GM12878 (cell line): ENCODE results near the gene CYP2A7. TPM values are rescaled to one million over a fixed set of nuclear protein-coding genes. Genes with fewer than 3 reads are reported as not detected.

ENCODE experiments used
- ATAC-seq: fragments of 200-7000 bp; cut with Tn5 transposase; 3 replicates; pipeline ENCODE4 v1.9.1; 2020; ENCODE audit warnings: mild to moderate bottlenecking, moderate library complexity
- BruUV-seq: library from RNA; stranded (reverse); fragments of 400-500 nt; replicated peaks from 2 replicates; lab custom pipeline; 2021; lab: Mats Ljungman, UMichigan
- CTCF ChIA-PET: fragments of 300-600 bp; sonication (Branson Sonifier 250); formaldehyde crosslinking; extraction: SDS; loops from one replicate; lab custom pipeline; 2021; ENCODE audit warnings: inconsistent platforms; lab: Yijun Ruan, JAX
- POLR2A ChIA-PET: fragments of 350-600 bp; formaldehyde crosslinking; extraction: SDS; loops from one replicate; lab custom pipeline; 2021; ENCODE audit warnings: inconsistent platforms; lab: Charles Lee
- RAD21 ChIA-PET: fragments of 300-600 bp; sonication (Branson Sonifier 250); formaldehyde crosslinking; loops from one replicate; lab custom pipeline; 2023; ENCODE audit warnings: antibody characterized with exemption; ENCODE audit not compliant: unreplicated experiment; lab: Charles Lee
- SMC1A ChIA-PET: fragments of 300-600 bp; sonication (Branson Sonifier 250); formaldehyde crosslinking; loops from one replicate; lab custom pipeline; 2023; ENCODE audit not compliant: unreplicated experiment, uncharacterized antibody; lab: Charles Lee
- DNase-seq: peaks from one replicate; pipeline ENCODE4 v3.0.0-alpha.2; 2011; ENCODE audit warnings: low read depth, low spot score
- FAIRE-seq: peaks from 3 replicates; lab custom pipeline; 2011; peaks lifted over from hg19 to GRCh38; lab: Jason Lieb, UNC
- H2AFZ ChIP-seq: 2 replicates; pipeline ENCODE4 v1.6.0; 2011; ENCODE audit warnings: low read depth, low read length, control low read depth; ENCODE audit not compliant: control insufficient read depth
- H3K27ac ChIP-seq: 2 replicates; pipeline ENCODE4 v1.5.1; 2011; ENCODE audit warnings: control low read depth; ENCODE audit not compliant: control insufficient read depth, insufficient read depth
- H3K27me3 ChIP-seq, 2 experiments: replicated peaks in 1 of 2; 2 replicates each; pipeline versions ENCODE4 v1.6.0 to v1.6.1; 2011; ENCODE audit warnings: low read length in 1 of 2; ENCODE audit not compliant: control insufficient read depth in 2 of 2, insufficient read depth in 2 of 2
- H3K36me3 ChIP-seq, 2 experiments: 2 replicates each; pipeline ENCODE4 v1.5.1; 2011; ENCODE audit warnings: low read length in 1 of 2; ENCODE audit not compliant: control insufficient read depth in 2 of 2, insufficient read depth in 2 of 2
- H3K4me1 ChIP-seq: 2 replicates; pipeline ENCODE4 v1.6.1; 2011; ENCODE audit warnings: mild to moderate bottlenecking, low read length, moderate library complexity, mixed read lengths; ENCODE audit not compliant: control insufficient read depth, insufficient read depth
- H3K4me2 ChIP-seq: 2 replicates; pipeline ENCODE4 v1.6.0; 2011; ENCODE audit warnings: control low read depth; ENCODE audit not compliant: control insufficient read depth, insufficient read depth
- H3K4me3 ChIP-seq: fragments of 200-600 bp; sonication (generic); 2 replicates; pipeline ENCODE4 v1.5.1; 2016
- H3K79me2 ChIP-seq: 2 replicates; pipeline ENCODE4 v1.6.0; 2011; ENCODE audit warnings: low read length; ENCODE audit not compliant: control insufficient read depth, insufficient read depth
- H3K9ac ChIP-seq: 2 replicates; pipeline ENCODE4 v1.8.0; 2011; ENCODE audit warnings: low read length, control low read depth, mixed read lengths; ENCODE audit not compliant: control insufficient read depth, insufficient read depth
- H3K9me3 ChIP-seq: replicated peaks from 3 replicates; pipeline ENCODE4 v1.5.1; 2011; ENCODE audit warnings: mild to moderate bottlenecking, low read length; ENCODE audit not compliant: control insufficient read depth, insufficient read depth
- H4K20me1 ChIP-seq: 2 replicates; pipeline ENCODE4 v1.6.0; 2011; ENCODE audit not compliant: control insufficient read depth, insufficient read depth
- CHD1 ChIP-seq: IDR thresholded peaks from 2 replicates; pipeline ENCODE4 v1.6.1; 2012; ENCODE audit warnings: low read depth, low read length, improper control_type of control experiment
- GABPA ChIP-seq: IDR thresholded peaks from 2 replicates; pipeline ENCODE4 v1.6.1; 2014; ENCODE audit warnings: antibody characterized with exemption, low read depth, mild to moderate bottlenecking, inconsistent platforms
- HDAC6 ChIP-seq: fragments of 200-600 bp; sonication (generic); IDR thresholded peaks from one replicate; pipeline ENCODE4 v1.8.0; 2017; ENCODE audit warnings: antibody characterized with exemption; ENCODE audit not compliant: unreplicated experiment
- PAX5 ChIP-seq: IDR thresholded peaks from 2 replicates; pipeline ENCODE4 v1.6.1; 2011; ENCODE audit warnings: low read depth, low read length, borderline replicate concordance
- RAD51 ChIP-seq: fragments of 450-650 bp; IDR thresholded peaks from 2 replicates; pipeline ENCODE4 v1.6.1; 2016; ENCODE audit warnings: moderate library complexity, mild to moderate bottlenecking, inconsistent platforms
- SP1 ChIP-seq: IDR thresholded peaks from one replicate; pipeline ENCODE4 v1.6.1; 2011; ENCODE audit warnings: low read depth, low read length
- SREBF1 ChIP-seq: IDR thresholded peaks from 2 replicates; pipeline ENCODE4 v1.6.1; 2012; ENCODE audit warnings: mild to moderate bottlenecking, low read length
- ZBED1 ChIP-seq: IDR thresholded peaks from 2 replicates; pipeline ENCODE4 v1.6.1; 2016; ENCODE audit warnings: borderline replicate concordance
- WGBS: methylation state at CpG from one replicate; pipeline ENCODE4 v1.1.6; 2016; ENCODE audit warnings: low lambda C conversion rate; ENCODE audit not compliant: insufficient replicate concordance, insufficient coverage; ENCODE audit errors: missing lambda C conversion rate; 5-methylcytosine and 5-hydroxymethylcytosine counted together
- in situ Hi-C: fragments of 300-500 bp; cut with MboI; formaldehyde crosslinking; loops from 9 replicates; pipeline ENCODE4 v1.14.3; 2018; ENCODE audit warnings: mixed read lengths
- intact Hi-C: fragments of 100-400 bp; cut with micrococcal nuclease; formaldehyde crosslinking; loops from one replicate; pipeline ENCODE4 v1.14.2; 2022; ENCODE audit not compliant: unreplicated experiment
- polyA plus RNA-seq, 11 experiments: library from polyadenylated mRNA; depleted of rRNA in 4 of 11; unstranded in 6 of 11; stranded (reverse) in 5 of 11; fragments of >200 nt; fragmentation: Nextera tagmentation in 4 of 11; fragmentation: Illumina TruSeq in 1 of 11; extraction: Ambion mirVana in 4 of 11; extraction: Trizol in 1 of 11; gene quantifications; 1 replicate in 1 of 11; 2 replicates in 10 of 11; pipeline versions ENCODE4 v1.2.1 to v1.2.3, GENCODE V29; 2011 to 2016; ENCODE audit warnings: inconsistent platforms in 2 of 11, missing spikeins in 2 of 11, low read depth in 1 of 11
- total RNA-seq, 4 experiments: library from RNA; depleted of rRNA in 3 of 4; stranded (reverse); fragments of >200 nt in 3 of 4; fragmentation: Illumina TruSeq in 1 of 4; extraction: Trizol in 1 of 4; gene quantifications; 2 replicates each; pipeline versions ENCODE4 v1.2.1 to v1.2.3, GENCODE V29; 2013 to 2021

The CYP2A7 gene
- total and polyA plus RNA-seq, 10 of the 15 experiments (the other 5 are each of a cell fraction or from before 2014, with no cell fraction given): not detected

GRCh38 chr19:40921005-40921897 lies 39.2 kb upstream of the CYP2A7 start:
- in situ Hi-C loops: no loop called here
- H3K4me3 ChIP-seq: no peak overlapping the region
- SMC1A ChIA-PET: no interaction called here
- TF ChIP-seq RAD51: no peak
- TF ChIP-seq HDAC6: no peak
- TF ChIP-seq ZBED1: no peak
- no peak for TF ChIP-seq SREBF1
- no peak for TF ChIP-seq SP1
- no peak for TF ChIP-seq GABPA
- no peak for TF ChIP-seq CHD1
- no peak for TF ChIP-seq PAX5
- H3K9me3 ChIP-seq: no peaks in the 10 kb centered on the region; the same call in 2 of the 3 replicates
- no TSS peak for BruUV-seq
- no peak for ATAC-seq
- H2AFZ ChIP-seq: no peak overlapping the region
- RAD21 ChIA-PET: no interaction called here
- 4% methylated on average over 9 of the region's 9 CpGs for WGBS
- intact Hi-C loops: no loop called here
- H3K79me2 ChIP-seq: no peaks in the 10 kb centered on the region
- no peak overlapping the region for H3K27ac ChIP-seq
- H3K4me1 ChIP-seq: no peaks in the 10 kb centered on the region
- DNase-seq: no peak
- FAIRE-seq: no peak
- H3K9ac ChIP-seq: no peak overlapping the region
- no peak overlapping the region for H3K4me2 ChIP-seq
- no peaks in the 10 kb centered on the region for H4K20me1 ChIP-seq
- POLR2A ChIA-PET: no interaction called here
- H3K27me3 ChIP-seq: no peaks in the 10 kb centered on the region
- no peaks in the 10 kb centered on the region for H3K36me3 ChIP-seq
- CTCF ChIA-PET: no interaction called here
